CD4-positive, alpha-beta T cell treated with Interleukin-17A for 4 hours (primary cell): ENCODE measurements around the gene ECE2.
A peak's percentile ranks its signal among the peaks of the same experiment; 100 is the strongest.

Source experiments
- DNase-seq: peaks from one replicate; pipeline ENCODE4 v3.0.0-alpha.2; 2020; ENCODE audit warnings: mixed read lengths

The ECE2 gene

GRCh38 chr3:184315871-184316661 is 40.2 kb downstream of the ECE2 start:
- DNase-seq, result no peak

GRCh38 chr3:184316792-184317191 is 41.0 kb downstream of the ECE2 start:
- DNase-seq, result no peak

- no peak for DNase-seq
Observed at GRCh38 chr3:184317201-184317600, 41.4 kb downstream of the ECE2 start.

GRCh38 chr3:184320104-184320445 is 44.3 kb downstream of the ECE2 start:
- peak; percentile 63 for DNase-seq

- no peak for DNase-seq
Observed at GRCh38 chr3:184321666-184322065, 45.8 kb downstream of the ECE2 start.

GRCh38 chr3:184322731-184323487 is 47.1 kb downstream of the ECE2 start:
- DNase-seq, result no peak

- DNase-seq, result no peak
Observed at GRCh38 chr3:184323696-184324095, 47.9 kb downstream of the ECE2 start.

- DNase-seq, result no peak
Observed at GRCh38 chr3:184325269-184325668, 49.4 kb downstream of the ECE2 start.

GRCh38 chr3:184325715-184326369 is 50.0 kb downstream of the ECE2 start:
- no peak for DNase-seq

GRCh38 chr3:184327171-184327570 is 51.3 kb downstream of the ECE2 start:
- DNase-seq, result no peak

GRCh38 chr3:184328516-184328915 is 52.7 kb downstream of the ECE2 start:
- no peak for DNase-seq

GRCh38 chr3:184332370-184333090 is 56.7 kb downstream of the ECE2 start:
- no peak for DNase-seq

GRCh38 chr3:184333190-184333589 is 57.4 kb downstream of the ECE2 start:
- DNase-seq, result no peak

- DNase-seq, result no peak
Observed at GRCh38 chr3:184333700-184334099, 57.9 kb downstream of the ECE2 start.

- DNase-seq, result peak; percentile 48
Observed at GRCh38 chr3:184334470-184335158, 58.8 kb downstream of the ECE2 start.

GRCh38 chr3:184335291-184335660 is 59.5 kb downstream of the ECE2 start:
- DNase-seq, result no peak

GRCh38 chr3:184335661-184336546 is 60.1 kb downstream of the ECE2 start:
- peak; percentile 91 for DNase-seq

- no peak for DNase-seq
Observed at GRCh38 chr3:184336547-184337398, 61.0 kb downstream of the ECE2 start.

- no peak for DNase-seq
Observed at GRCh38 chr3:184337399-184337714, 61.5 kb downstream of the ECE2 start, which contains the start of gene FAM131A. Gene FAM131A (plus strand): TSS chr3:184337600. CDS start chr3:184337631, 31 bp downstream.

GRCh38 chr3:184337981-184338380 is 62.2 kb downstream of the ECE2 start:
- no peak for DNase-seq
